HUES6 (cell line): ENCODE measurements around the gene RAB30.
"Not testable (repeated sequence)": the region's sequence is repeated elsewhere in the genome, so short reads cannot be mapped to it uniquely, and the experiment has no call there.

Source experiments
- H3K27ac ChIP-seq: 2 replicates; pipeline ENCODE4 v1.7.0; 2013; ENCODE audit warnings: low read depth, mild to moderate bottlenecking, low read length, inconsistent platforms
- H3K27me3 ChIP-seq: 2 replicates; pipeline ENCODE4 v1.6.1; 2013; ENCODE audit warnings: low read length; ENCODE audit not compliant: control insufficient read depth, insufficient read depth
- H3K36me3 ChIP-seq: 2 replicates; pipeline ENCODE4 v1.6.1; 2013; ENCODE audit warnings: low read length; ENCODE audit not compliant: control insufficient read depth, insufficient read depth
- H3K4me1 ChIP-seq: 2 replicates; pipeline ENCODE4 v1.6.1; 2013; ENCODE audit warnings: low read length; ENCODE audit not compliant: control insufficient read depth, insufficient read depth
- H3K4me3 ChIP-seq: 2 replicates; pipeline ENCODE4 v1.5.1; 2013; ENCODE audit warnings: low read depth, low read length
- H3K9ac ChIP-seq: one replicate; pipeline ENCODE4 v1.6.1; 2013; ENCODE audit warnings: mild to moderate bottlenecking, low read length
- H3K9me3 ChIP-seq: 2 replicates; pipeline ENCODE4 v1.6.1; 2013; ENCODE audit warnings: low read depth, low read length; ENCODE audit not compliant: control insufficient read depth, insufficient read depth

Gene RAB30

DNA sequence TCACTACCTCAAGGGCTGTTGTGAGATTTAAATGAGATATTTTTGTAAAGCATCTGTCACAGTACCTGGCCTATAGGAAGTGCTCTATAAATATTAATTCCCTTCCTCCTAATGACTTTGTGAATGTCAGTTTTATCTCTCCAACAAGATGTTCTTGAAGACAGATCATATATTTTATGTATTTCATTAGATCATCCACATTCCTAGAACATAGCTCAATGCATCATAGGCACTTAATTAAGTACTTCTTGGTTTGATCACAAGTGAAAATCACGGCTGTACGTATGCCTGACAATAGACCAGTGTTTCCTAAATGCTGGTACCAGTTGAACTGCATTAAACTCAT, 49.9 kb downstream of the RAB30 start:
- Histone ChIP-seq H3K27ac (no peak overlapping the region), H3K9ac (no peak overlapping the region), H3K9me3 (no peaks in the 10 kb centered on the region; the same call in 1 of the 2 replicates), H3K36me3 (no peaks in the 10 kb centered on the region), H3K4me1 (peaks cover 26% of the 10 kb centered on the region), H3K27me3 (no peaks in the 10 kb centered on the region), H3K4me3 (no peak overlapping the region)

- H3K4me3 ChIP-seq: no peak overlapping the region
- no peak overlapping the region for H3K27ac ChIP-seq
- no peaks in the 10 kb centered on the region for H3K27me3 ChIP-seq
- no peaks in the 10 kb centered on the region for H3K36me3 ChIP-seq
- no peaks in the 10 kb centered on the region; the same call in 1 of the 2 replicates for H3K9me3 ChIP-seq
- peaks cover 26% of the 10 kb centered on the region for H3K4me1 ChIP-seq
- H3K9ac ChIP-seq: no peak overlapping the region
Measured at GRCh38 chr11:83020942-83021779, 50.5 kb downstream of the RAB30 start.

GRCh38 chr11:83019888-83020579, 51.7 kb downstream of the RAB30 start:
- no peak overlapping the region for H3K4me3 ChIP-seq
- H3K9ac ChIP-seq: no peak overlapping the region
- H3K9me3 ChIP-seq: no peaks in the 10 kb centered on the region; the same call in 1 of the 2 replicates
- H3K36me3 ChIP-seq: no peaks in the 10 kb centered on the region
- H3K27me3 ChIP-seq: no peaks in the 10 kb centered on the region
- H3K4me1 ChIP-seq: peaks cover 19% of the 10 kb centered on the region
- no peak overlapping the region for H3K27ac ChIP-seq

DNA sequence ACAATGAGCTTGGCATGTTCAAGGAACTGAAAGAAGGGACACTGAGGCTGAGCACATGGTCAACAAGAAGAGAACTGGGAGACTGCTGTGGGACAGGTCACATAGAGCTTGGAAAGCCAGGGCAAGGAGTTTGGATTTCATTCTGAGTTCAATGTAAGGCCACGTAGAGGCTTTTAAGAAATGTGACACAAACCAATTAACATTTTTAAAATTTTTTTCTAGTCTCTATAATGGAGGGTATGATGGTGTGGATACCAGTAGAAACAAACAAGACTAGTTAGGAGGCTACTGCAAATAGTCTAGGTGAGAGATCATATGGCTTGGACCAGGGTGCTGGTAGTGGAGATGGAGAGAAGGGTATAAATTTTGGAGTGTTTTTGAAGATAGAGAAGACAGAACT, 56.7 kb downstream of the RAB30 start:
- Histone ChIP-seq H3K27me3 (no peaks in the 10 kb centered on the region), H3K9me3 (no peaks in the 10 kb centered on the region), H3K27ac (no peak overlapping the region)

DNA sequence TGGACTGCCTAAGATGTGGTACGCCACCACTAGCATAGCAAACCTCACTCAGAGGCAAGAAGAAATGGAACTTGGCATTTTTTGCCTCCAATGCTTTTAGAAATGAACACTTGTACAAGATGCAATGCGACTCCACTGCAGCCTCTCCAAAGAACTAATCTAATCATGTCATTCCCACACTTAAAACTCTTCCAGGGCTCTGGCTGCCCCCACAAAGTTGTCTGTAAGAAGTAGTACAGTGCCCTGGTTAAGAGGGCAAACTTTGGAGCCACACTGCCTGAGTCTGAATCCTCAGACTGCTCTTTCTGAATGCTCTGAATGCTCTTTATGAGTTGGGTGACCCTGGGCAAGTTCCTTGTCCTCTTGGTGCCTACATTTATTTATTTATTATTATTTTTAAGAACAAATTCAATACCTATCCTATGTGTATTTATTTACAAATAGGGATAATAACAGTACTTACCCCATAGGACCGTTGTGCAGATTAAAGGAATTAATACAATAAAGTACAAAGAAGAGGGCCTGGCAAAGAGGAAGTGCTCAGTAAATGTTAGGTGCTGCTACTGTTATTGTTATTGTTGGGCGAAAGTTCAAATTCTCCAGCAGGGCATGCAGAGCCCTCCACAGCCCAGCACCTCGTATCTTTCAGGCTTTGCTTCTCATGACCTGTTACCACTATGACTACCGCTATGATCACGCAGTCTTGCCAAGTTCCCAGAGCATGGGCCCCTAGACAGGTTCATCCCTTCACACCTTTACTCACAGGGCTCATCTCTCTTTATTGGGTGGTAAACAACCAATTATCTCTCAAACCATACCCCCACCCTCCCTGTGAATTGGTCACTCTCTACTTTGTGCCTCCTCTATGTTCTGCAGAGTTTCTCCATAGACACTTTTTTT, 59.3 kb downstream of the RAB30 start:
- H3K36me3 ChIP-seq: no peaks in the 10 kb centered on the region

More for the DNA sequence above, 56.7 kb downstream of the RAB30 start:
- no peaks in the 10 kb centered on the region for H3K36me3 ChIP-seq
- no peak overlapping the region for H3K4me3 ChIP-seq
- no peak overlapping the region for H3K9ac ChIP-seq
- H3K4me1 ChIP-seq: no peaks in the 10 kb centered on the region; the same call in 1 of the 2 replicates

DNA sequence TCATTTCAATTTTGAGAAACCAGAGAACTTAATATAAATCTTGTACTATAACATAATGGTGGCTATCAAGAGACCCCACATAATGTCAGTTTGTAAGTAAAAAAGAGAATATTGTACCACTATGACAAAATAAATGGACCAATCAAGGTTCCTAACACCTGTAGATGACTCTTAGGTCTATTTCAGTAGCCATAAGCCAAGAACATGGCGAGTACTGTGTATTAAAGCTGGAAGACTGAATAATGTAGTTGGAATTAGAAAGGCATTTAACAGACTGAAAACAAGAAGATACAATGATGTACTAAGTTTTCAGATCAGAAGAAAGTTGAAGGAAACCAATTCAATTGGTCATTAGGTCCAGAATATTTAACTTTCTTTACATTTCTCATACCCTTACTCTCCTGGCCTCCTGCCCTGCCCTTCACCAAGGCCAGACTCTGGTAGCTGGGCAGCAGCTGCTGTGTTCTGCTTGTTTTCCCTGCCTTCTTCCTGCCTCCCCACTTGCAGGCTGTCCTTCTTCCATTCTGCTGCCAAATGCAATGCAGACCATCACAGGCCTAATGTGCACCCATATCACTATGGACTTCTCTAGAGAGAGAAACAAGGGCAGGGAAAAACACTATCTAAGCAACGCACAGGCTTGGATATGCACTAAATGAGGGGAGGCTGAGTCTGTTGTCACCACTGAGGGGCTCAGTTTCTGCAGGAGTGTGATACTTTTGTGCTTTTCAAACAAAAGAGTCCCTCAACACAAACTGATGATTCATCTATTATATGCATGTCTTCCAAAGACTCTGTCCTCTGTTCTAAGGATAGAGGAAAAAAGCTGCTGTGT, 60.1 kb downstream of the RAB30 start:
- H3K9ac ChIP-seq: no peak overlapping the region
- no peak overlapping the region; the same call in 1 of the 2 replicates for H3K27ac ChIP-seq
- no peaks in the 10 kb centered on the region for H3K9me3 ChIP-seq
- no peaks in the 10 kb centered on the region for H3K27me3 ChIP-seq
- H3K4me3 ChIP-seq: no peak overlapping the region
- no peaks in the 10 kb centered on the region for H3K36me3 ChIP-seq
- H3K4me1 ChIP-seq: peaks cover 12% of the 10 kb centered on the region

More for the DNA sequence above, 59.3 kb downstream of the RAB30 start:
- Histone ChIP-seq H3K9ac (no peak overlapping the region), H3K4me3 (no peak overlapping the region), H3K27ac (no peak overlapping the region), H3K27me3 (no peaks in the 10 kb centered on the region), H3K4me1 (peaks cover 11% of the 10 kb centered on the region), H3K9me3 (no peaks in the 10 kb centered on the region)

DNA sequence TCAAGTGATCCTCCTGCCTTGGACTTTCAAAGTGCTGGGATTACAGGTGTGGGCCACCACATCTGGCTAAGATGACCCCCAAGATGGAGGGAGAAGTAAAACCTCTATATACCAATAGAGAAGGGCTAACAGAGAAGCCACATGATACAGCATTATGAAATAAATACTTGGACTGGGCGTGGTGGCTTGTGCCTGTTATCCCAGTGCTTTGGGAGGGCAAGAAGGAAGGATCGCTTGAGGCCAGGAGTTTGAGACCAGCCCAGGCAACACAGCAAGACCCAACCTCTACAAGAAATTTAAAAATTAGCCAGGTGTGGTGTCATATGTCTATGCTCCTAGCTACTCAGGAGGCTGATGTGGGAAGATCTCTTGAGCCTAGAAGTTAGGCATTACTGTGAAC, 61.7 kb downstream of the RAB30 start:
- Histone ChIP-seq H3K4me3 (no peak overlapping the region), H3K27ac (no peak overlapping the region), H3K27me3 (no peaks in the 10 kb centered on the region), H3K9ac (no peak overlapping the region), H3K9me3 (no peaks in the 10 kb centered on the region), H3K4me1 (peaks cover 12% of the 10 kb centered on the region), H3K36me3 (no peaks in the 10 kb centered on the region)

GRCh38 chr11:83009136-83009535, 62.6 kb downstream of the RAB30 start:
- not testable (repeated sequence) for H3K36me3 ChIP-seq, H3K4me3 ChIP-seq, H3K9me3 ChIP-seq, H3K27me3 ChIP-seq, H3K9ac ChIP-seq, H3K27ac ChIP-seq
- peaks cover 12% of the 10 kb centered on the region for H3K4me1 ChIP-seq

GRCh38 chr11:83008581-83008923, 63.1 kb downstream of the RAB30 start:
- H3K4me3 ChIP-seq: no peak overlapping the region
- H3K9me3 ChIP-seq: no peaks in the 10 kb centered on the region
- H3K27me3 ChIP-seq: no peaks in the 10 kb centered on the region
- H3K27ac ChIP-seq: no peak overlapping the region
- H3K9ac ChIP-seq: no peak overlapping the region
- H3K36me3 ChIP-seq: no peaks in the 10 kb centered on the region
- peaks cover 12% of the 10 kb centered on the region for H3K4me1 ChIP-seq

DNA sequence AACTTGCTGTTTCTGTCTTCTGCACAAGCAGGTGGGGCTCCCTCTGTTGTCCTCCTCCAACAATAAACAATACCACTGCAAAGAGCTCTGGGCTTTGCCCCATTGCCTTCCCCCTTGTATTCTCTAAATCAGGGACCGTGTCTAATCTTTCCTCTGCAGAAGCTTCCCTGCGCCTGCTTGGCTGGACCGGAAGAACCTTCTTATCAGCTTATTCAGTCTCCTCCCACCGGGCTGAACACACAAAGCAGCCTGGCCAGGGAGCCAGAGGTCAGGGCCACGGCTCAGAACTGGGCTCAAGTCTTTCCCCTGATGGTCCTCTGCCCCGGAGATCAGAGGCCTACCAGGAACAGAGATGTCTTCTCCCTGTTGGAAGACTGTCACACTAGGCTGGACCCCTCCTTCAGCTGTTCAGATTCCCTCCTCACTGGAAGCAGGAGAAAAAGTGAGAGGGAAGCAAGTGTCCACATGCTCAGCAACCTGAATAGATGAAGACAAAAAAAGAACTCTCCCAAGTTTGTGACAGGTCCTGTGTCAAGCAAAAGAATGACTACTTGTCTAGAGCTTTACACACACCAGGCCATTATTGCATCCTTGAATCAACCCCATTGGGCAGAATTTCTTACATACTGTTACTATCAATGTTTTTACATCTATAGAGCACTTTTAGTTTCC, 63.7 kb downstream of the RAB30 start:
- Histone ChIP-seq H3K27ac (no peak overlapping the region), H3K4me3 (no peak overlapping the region), H3K4me1 (peaks cover 12% of the 10 kb centered on the region)

More for the DNA sequence above, 63.7 kb downstream of the RAB30 start:
- H3K9me3 ChIP-seq: no peaks in the 10 kb centered on the region
- H3K27me3 ChIP-seq: no peaks in the 10 kb centered on the region
- no peak overlapping the region for H3K9ac ChIP-seq
- no peaks in the 10 kb centered on the region for H3K36me3 ChIP-seq
